Inflammatory macrophage treated with lipopolysaccharide for 4 hours (primary cell): ENCODE results near the gene CCNF.

ENCODE experiments used
- DNase-seq: peaks from one replicate; pipeline ENCODE4 v3.0.0-alpha.2; 2020

The CCNF gene

GRCh38 chr16:2489581-2489980 lies 60.3 kb downstream of the CCNF start:
- DNase-seq = no peak

GRCh38 chr16:2490190-2491105 lies 61.2 kb downstream of the CCNF start:
- DNase-seq = no peak

GRCh38 chr16:2492292-2492691 lies 63.0 kb downstream of the CCNF start:
- no peak for DNase-seq

DNA sequence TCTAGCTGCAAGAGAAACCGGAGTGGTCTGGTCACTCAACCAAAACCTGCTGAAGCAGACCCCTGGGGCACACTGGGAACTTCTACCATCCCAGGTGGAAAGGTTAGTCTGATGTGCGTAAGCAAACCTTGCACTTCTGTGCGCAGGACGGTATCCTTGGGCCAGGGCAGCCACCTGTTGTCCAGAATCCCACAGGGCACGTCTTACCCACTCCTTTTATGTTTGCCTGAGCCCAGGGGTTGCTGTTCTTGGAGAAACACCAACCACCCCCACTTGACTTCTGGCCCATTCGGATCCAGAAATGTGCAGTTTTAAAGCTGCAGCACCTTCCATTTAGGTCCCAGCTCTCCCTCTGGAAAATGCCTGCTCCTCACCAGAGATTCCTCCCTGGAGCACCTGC lies 64.4 kb downstream of the CCNF start:
- DNase-seq = no peak

GRCh38 chr16:2494616-2495015 lies 65.4 kb downstream of the CCNF start:
- no peak for DNase-seq

DNA sequence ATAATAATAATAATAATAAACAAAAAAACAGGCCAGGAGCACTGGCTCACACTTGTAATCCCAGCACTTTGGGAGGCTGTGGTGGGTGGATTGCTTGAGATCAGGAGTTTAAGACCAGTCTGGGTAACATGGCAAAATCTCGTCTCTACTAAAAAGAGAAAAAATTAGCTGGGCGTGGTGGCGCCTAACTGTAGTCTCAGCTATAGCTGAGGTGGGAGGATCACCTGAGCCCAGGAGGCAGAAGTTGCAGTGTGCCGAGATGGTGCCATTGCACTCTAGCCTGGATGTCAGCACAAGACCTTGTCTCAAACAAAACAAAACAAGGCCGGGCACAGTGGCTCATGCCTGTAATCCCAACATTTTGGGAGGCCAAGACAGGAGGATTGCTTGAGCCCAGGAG lies 65.8 kb downstream of the CCNF start:
- DNase-seq = no peak

DNA sequence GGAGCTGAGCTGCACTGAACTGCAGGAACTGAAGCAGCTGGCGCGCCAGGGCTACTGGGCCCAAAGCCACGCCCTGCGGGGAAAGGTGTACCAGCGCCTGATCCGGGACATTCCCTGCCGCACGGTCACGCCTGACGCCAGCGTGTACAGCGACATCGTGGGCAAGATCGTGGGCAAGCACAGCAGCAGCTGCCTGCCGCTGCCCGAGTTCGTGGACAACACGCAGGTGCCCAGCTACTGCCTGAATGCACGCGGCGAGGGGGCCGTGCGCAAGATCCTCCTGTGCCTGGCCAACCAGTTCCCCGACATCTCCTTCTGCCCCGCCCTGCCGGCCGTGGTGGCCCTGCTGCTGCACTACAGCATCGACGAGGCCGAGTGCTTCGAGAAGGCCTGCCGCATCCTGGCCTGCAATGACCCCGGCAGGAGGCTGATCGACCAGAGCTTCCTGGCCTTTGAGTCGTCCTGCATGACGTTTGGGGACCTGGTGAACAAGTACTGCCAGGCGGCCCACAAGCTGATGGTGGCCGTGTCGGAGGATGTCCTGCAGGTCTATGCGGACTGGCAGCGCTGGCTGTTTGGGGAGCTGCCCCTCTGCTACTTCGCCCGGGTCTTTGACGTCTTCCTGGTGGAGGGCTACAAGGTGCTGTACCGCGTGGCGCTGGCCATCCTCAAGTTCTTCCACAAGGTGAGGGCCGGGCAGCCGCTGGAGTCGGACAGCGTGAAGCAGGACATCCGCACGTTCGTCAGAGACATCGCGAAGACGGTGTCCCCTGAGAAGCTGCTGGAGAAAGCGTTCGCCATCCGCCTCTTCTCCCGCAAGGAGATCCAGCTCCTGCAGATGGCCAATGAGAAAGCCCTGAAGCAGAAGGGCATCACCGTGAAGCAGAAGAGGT lies 67.2 kb downstream of the CCNF start:
- no peak for DNase-seq

- DNase-seq = no peak
Measured at GRCh38 chr16:2497116-2497630, 67.9 kb downstream of the CCNF start.

DNA sequence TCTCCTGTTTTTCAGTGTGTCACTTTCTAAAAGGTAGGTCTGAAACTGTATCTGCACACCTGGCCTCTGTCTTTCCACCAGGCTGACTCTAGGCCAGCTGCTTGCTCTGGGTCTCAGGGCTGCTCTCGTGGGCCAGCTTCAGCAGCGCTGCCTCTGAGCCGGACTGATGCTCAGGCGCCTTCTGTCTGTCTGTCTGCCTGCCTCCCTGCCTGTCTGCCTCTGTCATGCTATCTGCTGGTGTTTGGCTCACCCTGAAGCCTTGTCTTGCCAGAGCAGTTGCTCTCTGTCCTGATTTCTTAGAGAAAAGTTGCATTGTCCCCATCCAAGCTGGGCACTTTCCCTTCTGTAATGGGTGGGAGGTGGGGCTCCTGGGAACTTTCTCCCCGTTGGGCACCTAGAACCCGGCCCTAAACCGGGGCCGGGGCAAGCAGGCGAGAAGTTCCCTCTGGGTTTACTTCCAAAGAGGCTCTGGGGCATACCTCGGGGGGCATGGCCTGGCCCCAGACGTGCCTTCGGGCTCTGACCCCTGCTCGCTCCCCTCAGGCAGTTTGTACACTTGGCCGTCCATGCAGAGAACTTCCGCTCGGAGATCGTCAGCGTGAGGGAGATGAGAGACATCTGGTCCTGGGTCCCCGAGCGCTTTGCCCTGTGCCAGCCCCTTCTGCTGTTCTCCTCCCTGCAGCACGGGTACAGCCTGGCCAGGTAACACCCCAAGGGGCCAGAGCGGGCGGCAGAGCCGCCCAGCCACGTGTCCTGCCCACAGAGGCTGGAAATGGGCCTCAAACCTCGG lies 68.6 kb downstream of the CCNF start:
- DNase-seq = no peak

DNA sequence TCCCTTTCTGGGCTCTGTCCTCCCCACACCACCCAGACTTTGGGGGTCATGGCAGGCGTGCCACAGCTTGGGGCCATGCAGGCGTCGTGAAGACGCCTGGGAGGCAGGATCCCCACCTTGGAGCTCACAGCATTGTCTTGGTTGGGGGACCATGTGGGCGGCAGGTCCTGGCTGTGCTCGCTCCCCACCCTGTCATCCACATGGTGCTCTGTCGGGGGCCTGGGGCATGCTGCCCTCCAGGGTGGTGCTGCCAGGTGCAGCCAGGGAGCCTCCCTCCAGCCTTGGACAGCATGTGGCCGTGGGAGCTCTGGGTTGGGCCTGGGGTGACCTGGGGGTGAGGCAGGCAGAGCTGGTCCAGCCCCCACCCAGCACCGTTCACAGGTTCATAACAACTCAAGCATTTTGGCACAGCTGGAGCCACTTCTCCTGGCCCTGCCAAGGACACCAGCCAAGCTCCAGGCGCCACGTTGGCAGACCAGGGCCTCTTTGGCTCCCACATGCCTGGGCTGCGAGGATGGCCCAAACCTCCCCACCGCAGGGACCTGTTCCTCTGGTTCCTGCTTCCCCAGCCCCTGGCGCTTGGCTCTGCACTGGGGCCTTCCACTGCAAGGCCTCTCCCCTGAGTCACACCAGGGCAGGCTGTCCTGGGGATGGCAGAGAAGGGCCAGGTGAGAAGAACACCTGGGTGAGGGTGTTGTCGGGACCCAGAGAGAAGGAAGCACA lies 69.4 kb downstream of the CCNF start:
- no peak for DNase-seq

DNA sequence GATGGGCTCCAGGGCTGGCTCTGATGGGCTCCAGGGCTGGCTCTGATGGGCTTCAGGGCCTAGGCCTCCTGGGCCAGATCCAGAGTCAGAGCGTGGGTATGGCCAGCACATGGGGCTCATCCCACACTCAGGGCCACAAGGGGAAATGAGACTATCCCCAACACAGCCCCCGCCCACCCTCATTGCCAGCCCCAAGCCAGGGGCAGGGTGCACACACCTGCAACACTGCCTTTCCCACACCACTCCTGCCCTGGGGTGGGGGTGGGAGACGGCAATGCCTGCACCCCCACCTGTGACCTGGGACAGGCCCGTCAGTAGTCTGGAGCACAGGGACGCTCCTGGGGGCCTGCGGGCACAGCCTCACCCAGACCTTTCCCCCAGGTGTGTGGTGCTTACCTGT lies 70.2 kb downstream of the CCNF start:
- no peak for DNase-seq

GRCh38 chr16:2499890-2500429 lies 70.7 kb downstream of the CCNF start:
- no peak for DNase-seq

DNA sequence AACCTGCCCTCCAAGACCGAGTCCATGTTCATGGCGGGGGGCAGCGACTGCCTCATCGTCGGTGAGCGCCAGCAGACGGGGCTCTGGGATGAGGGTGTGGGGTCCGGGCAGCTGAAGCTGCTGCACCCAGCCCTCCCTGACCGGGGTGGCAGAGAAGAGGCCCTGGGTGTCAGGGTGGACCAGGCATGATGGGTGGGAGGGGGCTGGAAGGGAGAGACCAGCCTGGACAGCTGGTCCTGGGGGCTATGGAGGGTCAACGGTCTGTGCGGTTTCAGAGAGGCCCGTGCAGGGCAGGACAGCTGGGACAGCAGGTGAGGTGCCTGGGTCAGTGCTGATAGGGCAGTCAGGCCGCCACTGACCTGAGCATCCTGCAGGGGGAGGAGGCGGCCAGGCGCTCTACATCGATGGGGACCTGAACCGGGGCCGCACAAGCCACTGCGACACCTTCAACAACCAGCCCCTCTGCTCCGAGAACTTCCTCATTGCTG lies 71.2 kb downstream of the CCNF start:
- DNase-seq = no peak

- peak; percentile 75 for DNase-seq
Measured at GRCh38 chr16:2500918-2501750, 71.9 kb downstream of the CCNF start.

DNA sequence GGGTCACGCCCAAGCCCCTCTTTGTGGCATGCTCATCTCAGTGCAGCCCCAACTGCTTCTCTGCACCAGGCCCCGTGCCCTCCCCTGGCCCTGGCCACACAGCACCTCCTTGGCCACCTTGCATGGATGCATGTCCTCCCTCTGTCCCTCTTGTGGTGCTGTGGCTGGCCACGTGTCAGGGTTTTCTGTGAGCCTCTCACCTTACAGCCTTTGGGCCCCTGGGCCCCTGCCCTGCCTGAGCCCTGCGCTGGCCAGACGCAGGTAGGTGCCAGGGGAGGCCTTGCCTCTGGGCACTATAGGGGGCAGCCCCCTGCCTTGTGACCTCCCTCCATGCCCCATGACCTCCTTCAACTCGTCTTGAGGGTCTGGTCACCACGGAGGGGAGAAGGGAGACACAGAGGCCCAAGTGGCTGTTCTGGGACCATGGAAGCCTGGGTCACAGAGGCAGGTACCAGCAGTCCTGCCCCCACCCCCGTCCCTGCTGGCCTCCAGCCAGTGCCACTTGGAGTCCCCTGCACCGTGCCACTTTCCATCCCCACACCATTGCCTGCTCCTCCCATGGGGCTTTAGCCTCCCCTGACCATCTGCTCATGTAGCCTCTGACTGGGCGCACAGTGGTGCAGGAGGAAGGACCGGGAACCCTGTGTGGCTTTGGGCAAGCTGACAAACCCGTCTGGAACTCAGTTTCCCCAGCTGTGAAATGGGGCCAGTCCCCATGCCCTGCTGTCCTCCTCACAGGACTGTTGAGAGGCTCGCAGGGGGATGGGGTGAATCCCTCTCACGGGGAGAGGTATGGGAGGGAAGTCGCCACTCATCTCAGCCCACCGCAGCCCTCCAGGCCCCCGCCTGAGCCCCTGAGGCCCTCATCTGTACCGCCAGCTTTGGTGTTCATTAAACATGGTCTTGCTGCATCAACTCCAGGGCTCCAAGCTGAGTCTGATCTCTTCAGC lies 73.0 kb downstream of the CCNF start:
- no peak for DNase-seq

GRCh38 chr16:2505695-2506094 lies 76.4 kb downstream of the CCNF start:
- no peak for DNase-seq

GRCh38 chr16:2507052-2507659 lies 77.9 kb downstream of the CCNF start:
- DNase-seq = peak; percentile 76

DNA sequence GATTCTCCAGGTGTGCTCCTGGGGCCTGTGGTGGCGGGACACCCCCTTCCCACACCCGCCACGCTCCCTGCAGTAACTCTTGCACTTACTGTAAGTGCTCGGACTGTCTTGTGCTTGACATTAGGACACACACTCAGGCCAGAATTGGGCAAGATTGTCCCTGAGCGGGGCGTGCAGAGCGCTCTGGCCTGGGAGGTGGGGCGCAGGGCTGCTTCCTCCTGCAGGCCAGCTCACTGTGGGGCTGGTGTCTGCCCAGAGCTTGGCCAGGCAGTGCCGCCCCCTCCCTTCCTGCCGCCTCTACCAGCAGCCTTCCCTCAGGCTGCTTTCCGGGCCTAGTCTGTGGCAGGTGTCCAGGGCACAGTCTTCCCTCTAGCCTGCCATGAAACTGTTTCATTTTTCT lies 78.4 kb downstream of the CCNF start:
- DNase-seq = peak; percentile 86
